ENCODE data around the gene ANKRD11. TPM values are rescaled to one million over a fixed set of nuclear protein-coding genes. Genes with fewer than 3 reads are reported as not detected.

The ANKRD11 gene
- total and polyA plus RNA-seq, 7 donors, result 30.6 to 161 (median 42.8) TPM

- Histone ChIP-seq H3K27ac (peak overlapping the region; percentile 89 to 96 (median 93)), H3K4me3 (peak overlapping the region in 3 of 4 donors; percentile 68 to 80 (median 69)), H3K27me3 (no peaks in the 10 kb centered on the region), H3K36me3 (peaks cover 10 to 17% (median 12%) of the 10 kb centered on the region in 4 donors), H3K4me1 (peaks cover 0 to 38% (median 32%) of the 10 kb centered on the region in 4 donors), H3K9me3 (no peaks in the 10 kb centered on the region)
- TF ChIP-seq POLR2A (IDR thresholded peaks at IDR 0.05) (no peak), EP300 (IDR thresholded peaks at IDR 0.05) (no peak), POLR2AphosphoS5 (IDR thresholded peaks at IDR 0.05) (no peak)
- TF ChIP-seq, protein P1, sequence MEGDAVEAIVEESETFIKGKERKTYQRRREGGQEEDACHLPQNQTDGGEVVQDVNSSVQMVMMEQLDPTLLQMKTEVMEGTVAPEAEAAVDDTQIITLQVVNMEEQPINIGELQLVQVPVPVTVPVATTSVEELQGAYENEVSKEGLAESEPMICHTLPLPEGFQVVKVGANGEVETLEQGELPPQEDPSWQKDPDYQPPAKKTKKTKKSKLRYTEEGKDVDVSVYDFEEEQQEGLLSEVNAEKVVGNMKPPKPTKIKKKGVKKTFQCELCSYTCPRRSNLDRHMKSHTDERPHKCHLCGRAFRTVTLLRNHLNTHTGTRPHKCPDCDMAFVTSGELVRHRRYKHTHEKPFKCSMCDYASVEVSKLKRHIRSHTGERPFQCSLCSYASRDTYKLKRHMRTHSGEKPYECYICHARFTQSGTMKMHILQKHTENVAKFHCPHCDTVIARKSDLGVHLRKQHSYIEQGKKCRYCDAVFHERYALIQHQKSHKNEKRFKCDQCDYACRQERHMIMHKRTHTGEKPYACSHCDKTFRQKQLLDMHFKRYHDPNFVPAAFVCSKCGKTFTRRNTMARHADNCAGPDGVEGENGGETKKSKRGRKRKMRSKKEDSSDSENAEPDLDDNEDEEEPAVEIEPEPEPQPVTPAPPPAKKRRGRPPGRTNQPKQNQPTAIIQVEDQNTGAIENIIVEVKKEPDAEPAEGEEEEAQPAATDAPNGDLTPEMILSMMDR (IDR thresholded peaks at IDR 0.05), result no peak
- DNase-seq, result no peak
- intact Hi-C loops (cut with DNase I), result loop anchor here (5.0 kb wide), 2 partner anchors 51 to 259 kb away; no protein-coding TSS in a partner anchor
- WGBS, 2 donors, result 50 to 82% methylated on average over 15 of the region's 15 CpGs
These were observed 16.4 kb upstream of the ANKRD11 start for GRCh38 chr16:89506791-89507191.

- 67 to 84% methylated on average over 4 of the region's 4 CpGs for WGBS, 2 donors
- no peak for DNase-seq
- H3K27ac ChIP-seq, result peak overlapping the region; percentile 47 to 96 (median 74)
- TF ChIP-seq, protein P1 (IDR thresholded peaks at IDR 0.05), result no peak
- TF ChIP-seq EP300 (IDR thresholded peaks at IDR 0.05) (no peak), POLR2AphosphoS5 (IDR thresholded peaks at IDR 0.05) (no peak), POLR2A (IDR thresholded peaks at IDR 0.05) (no peak)
- intact Hi-C loops (cut with DNase I), result loop anchor here (5.0 kb wide), 2 partner anchors 51 to 259 kb away; no protein-coding TSS in a partner anchor
- no peak overlapping the region for H3K4me3 ChIP-seq
- H3K9me3 ChIP-seq, result no peaks in the 10 kb centered on the region
- peaks cover 0 to 38% (median 32%) of the 10 kb centered on the region in 4 donors for H3K4me1 ChIP-seq
- H3K27me3 ChIP-seq, result no peaks in the 10 kb centered on the region
- H3K36me3 ChIP-seq, result peaks cover 5 to 10% (median 7%) of the 10 kb centered on the region in 4 donors
These were observed 15.7 kb upstream of the ANKRD11 start for GRCh38 chr16:89506113-89506504.

- H3K27ac ChIP-seq, result peak overlapping the region; percentile 56 to 96 (median 74)
- DNase-seq, result peak; percentile 91
- no peak overlapping the region for H3K4me3 ChIP-seq
- intact Hi-C loops (cut with DNase I), result loop anchor here (5.0 kb wide), 2 partner anchors 52 to 258 kb away; no protein-coding TSS in a partner anchor
- H3K27me3 ChIP-seq, result no peaks in the 10 kb centered on the region
- TF ChIP-seq POLR2AphosphoS5 (IDR thresholded peaks at IDR 0.05) (peak in 3 of 4 donors; percentile 64 to 74 (median 72)), EP300 (IDR thresholded peaks at IDR 0.05) (no peak), POLR2A (IDR thresholded peaks at IDR 0.05) (peak in 1 of 2 donors; percentile 65)
- TF ChIP-seq, protein P1 (IDR thresholded peaks at IDR 0.05), result no peak
- WGBS, 2 donors, result 6 to 22% methylated on average over 20 of the region's 20 CpGs
- peaks cover 0 to 38% (median 32%) of the 10 kb centered on the region in 4 donors for H3K4me1 ChIP-seq
- H3K36me3 ChIP-seq, result peaks cover 0 to 4% (median under 1%) of the 10 kb centered on the region in 4 donors
- no peaks in the 10 kb centered on the region for H3K9me3 ChIP-seq
These were observed 15.1 kb upstream of the ANKRD11 start for GRCh38 chr16:89505204-89506112.

GRCh38 chr16:89504091-89504490 lies 13.7 kb upstream of the ANKRD11 start:
- WGBS, 2 donors, result 85 to 90% methylated on average over 7 of the region's 7 CpGs
- Histone ChIP-seq H3K36me3 (no peaks in the 10 kb centered on the region), H3K27ac (no peak overlapping the region), H3K27me3 (no peaks in the 10 kb centered on the region), H3K4me1 (peaks cover 0 to 31% (median 21%) of the 10 kb centered on the region in 4 donors), H3K9me3 (no peaks in the 10 kb centered on the region), H3K4me3 (no peak overlapping the region)
- DNase-seq, result no peak
- intact Hi-C loops (cut with DNase I), result no loop called here
- TF ChIP-seq EP300 (IDR thresholded peaks at IDR 0.05), result no peak
- no peak for TF ChIP-seq POLR2AphosphoS5 (IDR thresholded peaks at IDR 0.05)
- no peak for TF ChIP-seq POLR2A (IDR thresholded peaks at IDR 0.05)
- TF ChIP-seq, protein P1 (IDR thresholded peaks at IDR 0.05), result no peak
